Astrocyte (in vitro differentiated cells and primary cell): ENCODE results near the gene GRAP. TPM values are rescaled to one million over a fixed set of nuclear protein-coding genes. Genes with fewer than 3 reads are reported as not detected.

ENCODE experiments used
- DNase-seq: peaks from one replicate; pipeline ENCODE4 v3.0.0-alpha.2; 2010; ENCODE audit warnings: low read depth
- FAIRE-seq: peaks from 2 replicates; lab custom pipeline; 2011; peaks lifted over from hg19 to GRCh38; lab: Jason Lieb, UNC
- H2AFZ ChIP-seq: 2 replicates; pipeline ENCODE4 v1.6.0; 2012; ENCODE audit warnings: low read depth, low read length, inconsistent platforms
- H3K27ac ChIP-seq: 2 replicates; pipeline ENCODE4 v1.5.1; 2011; ENCODE audit warnings: low read depth, low read length, inconsistent platforms
- H3K27me3 ChIP-seq: 2 replicates; pipeline ENCODE4 v1.6.0; 2011; ENCODE audit warnings: low read length, inconsistent platforms; ENCODE audit not compliant: insufficient read depth
- H3K36me3 ChIP-seq: 2 replicates; pipeline ENCODE4 v1.5.1; 2011; ENCODE audit warnings: low read length, inconsistent platforms; ENCODE audit not compliant: insufficient read depth
- H3K4me1 ChIP-seq: 2 replicates; pipeline ENCODE4 v1.5.1; 2011; ENCODE audit warnings: low read length, inconsistent platforms; ENCODE audit not compliant: insufficient read depth
- H3K4me2 ChIP-seq: 2 replicates; pipeline ENCODE4 v1.6.0; 2012; ENCODE audit warnings: low read length, inconsistent platforms
- H3K4me3 ChIP-seq: 2 replicates; pipeline ENCODE4 v1.5.1; 2011; ENCODE audit warnings: low read depth, mild to moderate bottlenecking, low read length, inconsistent platforms; ENCODE audit not compliant: insufficient read depth
- H3K79me2 ChIP-seq: 2 replicates; pipeline ENCODE4 v1.6.0; 2012; ENCODE audit warnings: mild to moderate bottlenecking, low read length, inconsistent platforms; ENCODE audit not compliant: insufficient read depth
- H3K9ac ChIP-seq: 2 replicates; pipeline ENCODE4 v1.6.0; 2012; ENCODE audit warnings: mild to moderate bottlenecking, low read length, inconsistent platforms
- H3K9me3 ChIP-seq: 2 replicates; pipeline ENCODE4 v1.5.1; 2012; ENCODE audit warnings: low read depth, mild to moderate bottlenecking, low read length, inconsistent platforms; ENCODE audit not compliant: insufficient read depth
- H4K20me1 ChIP-seq: 2 replicates; pipeline ENCODE4 v1.6.0; 2012; ENCODE audit warnings: low read length, inconsistent platforms; ENCODE audit not compliant: insufficient read depth
- H3K27ac Mint-ChIP-seq: one replicate; pipeline ENCODE4 v1.8.0; 2021; ENCODE audit warnings: mild to moderate bottlenecking, mixed read lengths; ENCODE audit not compliant: unreplicated experiment
- H3K27me3 Mint-ChIP-seq: one replicate; pipeline ENCODE4 v1.8.0; 2021; ENCODE audit warnings: low read depth, mixed read lengths; ENCODE audit not compliant: unreplicated experiment
- H3K36me3 Mint-ChIP-seq: one replicate; pipeline ENCODE4 v1.8.0; 2021; ENCODE audit warnings: low read depth, mixed read lengths; ENCODE audit not compliant: unreplicated experiment
- H3K4me1 Mint-ChIP-seq: one replicate; pipeline ENCODE4 v1.8.0; 2021; ENCODE audit warnings: low read depth, mixed read lengths; ENCODE audit not compliant: unreplicated experiment
- H3K4me3 Mint-ChIP-seq: one replicate; pipeline ENCODE4 v1.8.0; 2021; ENCODE audit warnings: mild to moderate bottlenecking, moderate library complexity, mixed read lengths; ENCODE audit not compliant: unreplicated experiment
- H3K9me3 Mint-ChIP-seq: one replicate; pipeline ENCODE4 v1.8.0; 2021; ENCODE audit warnings: mild to moderate bottlenecking, mixed read lengths; ENCODE audit not compliant: unreplicated experiment
- EZH2 ChIP-seq: IDR thresholded peaks from 2 replicates; pipeline ENCODE4 v1.6.1; 2012; ENCODE audit warnings: mild to moderate bottlenecking, low read length, inconsistent platforms; ENCODE audit not compliant: insufficient read depth
- total RNA-seq: library from RNA; stranded (reverse); gene quantifications from 2 replicates; pipeline ENCODE4 v1.2.1, GENCODE V29; 2021
- TF ChIP-seq, protein P1 (sequence below): IDR thresholded peaks from 2 replicates; pipeline ENCODE4 v1.5.1; 2011; ENCODE audit warnings: low read depth, mild to moderate bottlenecking, inconsistent platforms, low read length, moderate library complexity; ENCODE audit not compliant: insufficient read depth

GRAP gene
- total RNA-seq, 1 donor from 2014 or later: 0.30 TPM

- H3K27ac Mint-ChIP-seq: peak overlapping the region; percentile 66
- H3K79me2 ChIP-seq: no peaks in the 10 kb centered on the region
Observed at GRCh38 chr17:19012171-19013080, 34.3 kb downstream of the GRAP start.

DNA sequence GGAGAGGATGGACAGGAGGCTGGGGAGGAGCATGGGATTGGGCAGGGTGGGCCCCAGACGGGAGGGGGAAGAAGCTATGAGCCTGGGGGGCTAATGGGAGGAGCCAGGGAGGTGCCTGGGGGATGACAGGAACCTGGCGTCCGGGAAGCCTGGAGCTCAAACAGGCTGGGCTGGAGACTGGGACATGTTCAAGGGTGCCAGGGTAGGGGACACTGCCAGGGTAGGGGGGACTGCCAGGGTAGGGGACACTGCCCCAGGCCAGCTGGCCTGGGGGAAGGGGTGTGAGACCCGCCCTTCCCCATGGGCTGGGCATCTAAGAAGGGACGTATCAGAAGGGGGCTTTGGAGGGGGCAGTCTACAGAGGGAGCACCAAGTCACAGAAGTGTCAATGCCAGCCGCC is 35.2 kb downstream of the GRAP start:
- peaks cover 5% of the 10 kb centered on the region for H3K4me1 ChIP-seq
- DNase-seq (no peak), FAIRE-seq (no peak)
- no peaks in the 10 kb centered on the region for H3K27me3 ChIP-seq
- no peak overlapping the region for H3K4me2 ChIP-seq
- TF ChIP-seq, protein P1, sequence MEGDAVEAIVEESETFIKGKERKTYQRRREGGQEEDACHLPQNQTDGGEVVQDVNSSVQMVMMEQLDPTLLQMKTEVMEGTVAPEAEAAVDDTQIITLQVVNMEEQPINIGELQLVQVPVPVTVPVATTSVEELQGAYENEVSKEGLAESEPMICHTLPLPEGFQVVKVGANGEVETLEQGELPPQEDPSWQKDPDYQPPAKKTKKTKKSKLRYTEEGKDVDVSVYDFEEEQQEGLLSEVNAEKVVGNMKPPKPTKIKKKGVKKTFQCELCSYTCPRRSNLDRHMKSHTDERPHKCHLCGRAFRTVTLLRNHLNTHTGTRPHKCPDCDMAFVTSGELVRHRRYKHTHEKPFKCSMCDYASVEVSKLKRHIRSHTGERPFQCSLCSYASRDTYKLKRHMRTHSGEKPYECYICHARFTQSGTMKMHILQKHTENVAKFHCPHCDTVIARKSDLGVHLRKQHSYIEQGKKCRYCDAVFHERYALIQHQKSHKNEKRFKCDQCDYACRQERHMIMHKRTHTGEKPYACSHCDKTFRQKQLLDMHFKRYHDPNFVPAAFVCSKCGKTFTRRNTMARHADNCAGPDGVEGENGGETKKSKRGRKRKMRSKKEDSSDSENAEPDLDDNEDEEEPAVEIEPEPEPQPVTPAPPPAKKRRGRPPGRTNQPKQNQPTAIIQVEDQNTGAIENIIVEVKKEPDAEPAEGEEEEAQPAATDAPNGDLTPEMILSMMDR: no peak
- TF ChIP-seq EZH2: no peak
- H2AFZ ChIP-seq: no peak overlapping the region
- no peaks in the 10 kb centered on the region for H3K36me3 ChIP-seq
- peaks cover 18% of the 10 kb centered on the region for H3K27me3 Mint-ChIP-seq
- no peak overlapping the region for H3K4me3 ChIP-seq
- H3K36me3 Mint-ChIP-seq: no peaks in the 10 kb centered on the region
- no peak overlapping the region for H3K4me3 Mint-ChIP-seq
- H3K27ac Mint-ChIP-seq: peak overlapping the region; percentile 72
- H3K79me2 ChIP-seq: no peaks in the 10 kb centered on the region
- no peaks in the 10 kb centered on the region for H3K9me3 ChIP-seq
- no peak overlapping the region for H3K27ac ChIP-seq
- no peaks in the 10 kb centered on the region for H3K9me3 Mint-ChIP-seq
- H3K4me1 Mint-ChIP-seq: peaks cover 10% of the 10 kb centered on the region
- no peaks in the 10 kb centered on the region for H4K20me1 ChIP-seq
- no peak overlapping the region for H3K9ac ChIP-seq

More at GRCh38 chr17:19012171-19013080, 34.3 kb downstream of the GRAP start:
- FAIRE-seq: no peak
- H3K36me3 ChIP-seq: no peaks in the 10 kb centered on the region
- no peak overlapping the region for H3K9ac ChIP-seq
- Mint-ChIP-seq H3K9me3 (no peaks in the 10 kb centered on the region), H3K4me3 (no peak overlapping the region), H3K36me3 (no peaks in the 10 kb centered on the region), H3K27me3 (peaks cover 23% of the 10 kb centered on the region), H3K4me1 (peaks cover 10% of the 10 kb centered on the region)
- no peaks in the 10 kb centered on the region for H3K9me3 ChIP-seq
- no peak for DNase-seq
- H3K4me1 ChIP-seq: peaks cover 5% of the 10 kb centered on the region
- no peak for TF ChIP-seq EZH2
- TF ChIP-seq, protein P1: no peak
- no peaks in the 10 kb centered on the region for H3K27me3 ChIP-seq
- H3K27ac ChIP-seq: no peak overlapping the region
- no peaks in the 10 kb centered on the region for H4K20me1 ChIP-seq
- H3K4me2 ChIP-seq: no peak overlapping the region
- no peak overlapping the region for H3K4me3 ChIP-seq
- no peak overlapping the region for H2AFZ ChIP-seq
